Tibial nerve (tissue), 4 donors: Measurements from ENCODE around the gene CPSF7. TPM values are rescaled to one million over a fixed set of nuclear protein-coding genes. Genes with fewer than 3 reads are reported as not detected.

ENCODE experiments used
- DNase-seq, 2 donors: peaks; one replicate each; pipeline ENCODE4 v3.0.0-alpha.2; 2019; ENCODE audit warnings: low spot score in 2 of 2
- H3K27ac ChIP-seq, 4 donors: fragments of 200-600 bp; sonication (generic) in 3 of 4; one replicate each; pipeline ENCODE4 v1.5.1; 2017 to 2019; ENCODE audit warnings: mild to moderate bottlenecking in 1 of 4
- H3K27me3 ChIP-seq, 2 donors: fragments of 200-600 bp; sonication (generic) in 1 of 2; one replicate each; pipeline versions ENCODE4 v1.5.1 to v1.6.0; 2017 to 2019
- H3K36me3 ChIP-seq, 3 donors: fragments of 200-600 bp; sonication (generic); one replicate each; pipeline ENCODE4 v1.5.1; 2018 to 2019
- H3K4me1 ChIP-seq, 4 donors: fragments of 200-600 bp; sonication (generic) in 3 of 4; one replicate each; pipeline ENCODE4 v1.5.1; 2017 to 2019
- H3K4me3 ChIP-seq, 4 donors: fragments of 200-600 bp; sonication (generic) in 3 of 4; one replicate each; pipeline ENCODE4 v1.5.1; 2017 to 2019; ENCODE audit warnings: mild to moderate bottlenecking in 1 of 4, moderate library complexity in 1 of 4
- H3K9me3 ChIP-seq, 4 donors: fragments of 200-600 bp; sonication (generic) in 3 of 4; one replicate each; pipeline ENCODE4 v1.5.1; 2017 to 2019
- EP300 ChIP-seq, 2 donors: sonication (generic); formaldehyde crosslinking; IDR thresholded peaks; one replicate each; pipeline ENCODE4 v1.6.1; 2017; ENCODE audit warnings: antibody characterized with exemption in 2 of 2, mild to moderate bottlenecking in 1 of 2
- POLR2A ChIP-seq, 2 donors: fragments of 450-650 bp; IDR thresholded peaks; one replicate each; pipeline ENCODE4 v1.6.1; 2017; ENCODE audit warnings: antibody characterized with exemption in 2 of 2, mild to moderate bottlenecking in 2 of 2, moderate library complexity in 2 of 2
- WGBS, 2 donors: methylation state at CpG; one replicate each; pipeline ENCODE4 v1.1.5; 2018; 5-methylcytosine and 5-hydroxymethylcytosine counted together
- total RNA-seq, 4 donors: library from RNA; depleted of rRNA; stranded (reverse); fragments of >200 nt; gene quantifications; one replicate each; pipeline ENCODE4 v1.1.0, GENCODE V29; 2016
- TF ChIP-seq, protein P1 (sequence below), 5 experiments: fragments of 200-600 bp in 3 of 5; fragments of 450-650 bp in 2 of 5; sonication (generic) in 3 of 5; IDR thresholded peaks; one replicate each; pipeline ENCODE4 v1.5.1; 2016 to 2019; ENCODE audit warnings: antibody characterized with exemption in 5 of 5, mild to moderate bottlenecking in 3 of 5, moderate library complexity in 2 of 5

CPSF7 gene
- total RNA-seq, 4 donors from 2014 or later, result 38.1 to 48.6 (median 44.7) TPM

DNA sequence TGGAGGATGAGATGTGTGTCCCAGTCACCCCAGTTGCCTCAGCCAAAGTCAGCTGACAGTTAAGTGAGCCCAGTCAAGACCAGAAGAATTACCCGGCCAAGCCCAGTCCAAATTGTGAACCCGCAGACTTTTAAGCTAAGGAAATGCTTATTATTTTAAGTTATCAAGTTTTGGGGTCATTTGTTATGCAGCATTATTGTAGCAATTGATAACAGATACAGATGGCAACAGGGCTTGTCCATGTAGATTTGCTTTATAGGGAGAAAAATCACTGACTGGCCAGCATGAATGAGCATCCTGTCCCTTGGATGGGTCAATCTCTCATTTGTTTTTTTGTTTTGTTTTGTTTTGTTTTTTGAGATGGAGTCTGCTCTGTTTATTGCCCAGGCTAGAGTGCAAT, 23.1 kb upstream of the CPSF7 start:
- 95 to 98% methylated on average over 2 of the region's 2 CpGs for WGBS, 2 donors
- Histone ChIP-seq H3K27ac (no peak overlapping the region), H3K9me3 (no peaks in the 10 kb centered on the region), H3K4me3 (no peak overlapping the region), H3K27me3 (no peaks in the 10 kb centered on the region), H3K36me3 (peaks cover 0 to 72% (median 0%) of the 10 kb centered on the region in 3 donors), H3K4me1 (peaks cover 0 to 18% (median 0%) of the 10 kb centered on the region in 4 donors)
- DNase-seq, result no peak
- TF ChIP-seq POLR2A (IDR thresholded peaks at IDR 0.05) (no peak), EP300 (IDR thresholded peaks at IDR 0.05) (no peak)
- TF ChIP-seq, protein P1, sequence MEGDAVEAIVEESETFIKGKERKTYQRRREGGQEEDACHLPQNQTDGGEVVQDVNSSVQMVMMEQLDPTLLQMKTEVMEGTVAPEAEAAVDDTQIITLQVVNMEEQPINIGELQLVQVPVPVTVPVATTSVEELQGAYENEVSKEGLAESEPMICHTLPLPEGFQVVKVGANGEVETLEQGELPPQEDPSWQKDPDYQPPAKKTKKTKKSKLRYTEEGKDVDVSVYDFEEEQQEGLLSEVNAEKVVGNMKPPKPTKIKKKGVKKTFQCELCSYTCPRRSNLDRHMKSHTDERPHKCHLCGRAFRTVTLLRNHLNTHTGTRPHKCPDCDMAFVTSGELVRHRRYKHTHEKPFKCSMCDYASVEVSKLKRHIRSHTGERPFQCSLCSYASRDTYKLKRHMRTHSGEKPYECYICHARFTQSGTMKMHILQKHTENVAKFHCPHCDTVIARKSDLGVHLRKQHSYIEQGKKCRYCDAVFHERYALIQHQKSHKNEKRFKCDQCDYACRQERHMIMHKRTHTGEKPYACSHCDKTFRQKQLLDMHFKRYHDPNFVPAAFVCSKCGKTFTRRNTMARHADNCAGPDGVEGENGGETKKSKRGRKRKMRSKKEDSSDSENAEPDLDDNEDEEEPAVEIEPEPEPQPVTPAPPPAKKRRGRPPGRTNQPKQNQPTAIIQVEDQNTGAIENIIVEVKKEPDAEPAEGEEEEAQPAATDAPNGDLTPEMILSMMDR (IDR thresholded peaks at IDR 0.05), result no peak

DNA sequence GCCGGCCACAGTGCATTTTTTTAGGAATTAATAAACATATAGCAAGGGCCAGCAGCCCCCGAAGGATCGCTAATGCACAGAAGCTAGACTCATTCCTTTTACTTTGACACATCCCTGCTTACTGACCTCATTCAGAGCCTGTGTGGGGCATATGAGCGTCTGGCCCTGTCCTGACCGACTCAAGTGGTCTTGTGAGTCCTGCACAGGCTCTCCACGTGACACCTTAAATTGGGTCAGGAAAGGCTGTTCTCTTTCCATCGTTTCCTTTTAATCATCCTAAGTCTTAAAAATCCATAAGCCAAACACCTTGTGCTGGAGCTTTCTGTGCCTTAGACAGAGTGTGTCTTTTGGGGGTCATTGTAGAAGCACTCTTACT, 18.8 kb upstream of the CPSF7 start:
- no peak for DNase-seq
- WGBS, 2 donors, result 79 to 83% methylated on average over 7 of the region's 7 CpGs
- Histone ChIP-seq H3K4me3 (no peak overlapping the region), H3K27ac (peak overlapping the region in 1 of 4 donors; percentile 38), H3K36me3 (peaks cover 0 to 88% (median 0%) of the 10 kb centered on the region in 3 donors), H3K27me3 (no peaks in the 10 kb centered on the region), H3K9me3 (no peaks in the 10 kb centered on the region), H3K4me1 (peaks cover 0 to 20% (median 3%) of the 10 kb centered on the region in 4 donors)
- no peak for TF ChIP-seq EP300 (IDR thresholded peaks at IDR 0.05)
- TF ChIP-seq POLR2A (IDR thresholded peaks at IDR 0.05), result no peak
- TF ChIP-seq, protein P1 (IDR thresholded peaks at IDR 0.05), result no peak

DNA sequence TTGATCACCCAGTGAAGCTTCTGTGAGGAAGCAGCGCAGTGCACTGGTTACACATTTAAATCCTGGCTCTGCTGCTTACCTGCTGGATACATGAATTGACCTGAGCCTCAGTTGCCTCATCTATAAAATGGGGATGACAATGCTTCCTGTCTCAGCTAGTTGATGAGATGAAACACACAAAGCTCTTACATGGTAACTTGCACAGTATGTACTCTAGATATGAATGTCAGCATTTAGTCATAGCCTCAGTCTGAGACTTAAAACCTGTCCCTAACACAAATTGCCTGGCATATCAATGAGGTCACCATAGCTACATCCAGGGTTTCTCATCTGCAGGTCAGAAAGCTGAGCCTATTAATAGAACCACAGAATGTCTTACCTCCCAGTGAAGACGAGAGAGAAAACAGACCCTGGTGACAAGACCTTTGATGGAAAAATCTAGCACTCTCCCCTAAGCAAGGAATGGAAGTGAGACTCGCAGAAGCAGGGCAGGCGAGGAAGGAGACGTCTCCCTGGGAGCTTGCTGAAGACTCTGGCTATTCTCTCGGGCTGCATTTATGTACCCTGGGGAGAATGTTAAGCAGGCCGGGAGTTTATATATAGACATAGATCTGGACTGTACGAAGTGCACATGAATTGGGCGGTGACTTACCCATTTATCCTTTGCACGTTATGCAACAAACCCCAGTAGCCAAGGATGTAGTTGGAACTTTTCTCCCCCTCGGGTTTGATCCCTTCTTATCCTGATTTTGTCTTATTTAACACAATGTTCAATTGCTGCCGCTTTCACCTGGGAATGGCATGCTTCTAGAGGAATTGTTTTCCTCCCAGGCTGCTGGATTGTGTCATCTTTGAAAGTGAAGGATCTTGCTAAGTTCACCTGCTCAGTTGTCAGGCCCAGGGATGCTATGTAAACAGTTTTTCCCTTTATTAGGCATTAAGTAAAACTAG, 18.1 kb upstream of the CPSF7 start:
- H3K27ac ChIP-seq, result peak overlapping the region in 2 of 4 donors; percentile 38 to 53

DNA sequence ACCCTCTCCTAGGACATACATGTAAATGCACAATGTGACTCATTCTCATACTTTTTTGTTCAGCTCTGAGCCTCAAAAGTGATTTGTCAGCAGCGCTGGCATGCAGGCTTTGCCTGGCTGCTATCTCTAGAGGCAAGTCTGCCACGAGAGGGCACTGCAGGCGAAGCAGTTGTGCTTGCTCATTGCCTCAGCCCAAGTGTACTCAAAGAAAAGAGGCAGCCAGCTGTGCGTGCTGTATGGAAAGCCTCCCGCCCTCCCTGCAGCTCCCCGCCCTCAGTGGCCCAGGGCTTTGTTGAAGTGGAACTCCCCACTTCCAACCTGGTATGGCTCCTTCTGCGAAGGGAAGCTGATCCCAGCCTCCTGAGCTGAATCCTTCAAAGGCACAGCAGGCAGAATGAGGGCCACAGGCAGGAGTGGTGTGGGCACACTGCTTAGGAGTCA, 16.5 kb upstream of the CPSF7 start:
- no peaks in the 10 kb centered on the region for H3K9me3 ChIP-seq
- no peaks in the 10 kb centered on the region for H3K27me3 ChIP-seq
- no peak for TF ChIP-seq POLR2A (IDR thresholded peaks at IDR 0.05)
- TF ChIP-seq EP300 (IDR thresholded peaks at IDR 0.05), result peak in 1 of 2 donors; percentile 52
- TF ChIP-seq, protein P1 (IDR thresholded peaks at IDR 0.05), result peak; percentile 72 to 87 (median 76)
- 8 to 19% methylated on average over 7 of the region's 7 CpGs for WGBS, 2 donors
- peaks cover 0 to 91% (median 0%) of the 10 kb centered on the region in 3 donors for H3K36me3 ChIP-seq
- H3K4me3 ChIP-seq, result no peak overlapping the region
- peak overlapping the region in 2 of 4 donors; percentile 52 to 76 for H3K27ac ChIP-seq
- peaks cover 0 to 18% (median 3%) of the 10 kb centered on the region in 4 donors for H3K4me1 ChIP-seq
- peak; percentile 79 to 93 for DNase-seq

More for the DNA sequence above, 18.1 kb upstream of the CPSF7 start:
- WGBS, 2 donors, result 69 to 80% methylated on average over 12 of the region's 12 CpGs
- no peaks in the 10 kb centered on the region for H3K9me3 ChIP-seq
- H3K4me3 ChIP-seq, result no peak overlapping the region
- H3K4me1 ChIP-seq, result peaks cover 0 to 18% (median 3%) of the 10 kb centered on the region in 4 donors
- H3K27me3 ChIP-seq, result no peaks in the 10 kb centered on the region
- peaks cover 0 to 88% (median 0%) of the 10 kb centered on the region in 3 donors for H3K36me3 ChIP-seq
- no peak for DNase-seq
- TF ChIP-seq, protein P1 (IDR thresholded peaks at IDR 0.05), result no peak
- no peak for TF ChIP-seq EP300 (IDR thresholded peaks at IDR 0.05)
- TF ChIP-seq POLR2A (IDR thresholded peaks at IDR 0.05), result no peak

DNA sequence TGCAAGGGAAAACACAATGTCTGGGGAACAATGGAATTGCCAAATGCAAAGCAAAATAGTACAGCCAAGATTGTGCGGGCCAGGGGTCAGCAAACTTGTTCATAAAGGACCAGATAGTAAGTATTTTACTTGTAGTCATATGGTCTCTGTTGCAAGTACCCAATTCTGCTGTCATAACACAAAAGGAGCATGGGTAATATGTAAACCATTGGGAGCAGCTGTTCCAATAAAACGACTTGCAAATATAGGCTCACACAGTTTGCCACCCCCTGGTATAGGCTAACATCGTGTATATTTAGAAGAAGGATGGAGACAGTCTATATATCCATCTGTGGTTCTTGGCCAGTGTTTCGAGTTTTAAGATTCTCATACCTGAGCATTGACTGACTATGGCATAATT, 15.7 kb upstream of the CPSF7 start:
- TF ChIP-seq POLR2A (IDR thresholded peaks at IDR 0.05), result no peak
- TF ChIP-seq, protein P1 (IDR thresholded peaks at IDR 0.05), result no peak
- no peak for TF ChIP-seq EP300 (IDR thresholded peaks at IDR 0.05)
- DNase-seq, result no peak
- Histone ChIP-seq H3K9me3 (no peaks in the 10 kb centered on the region), H3K27ac (peak overlapping the region in 2 of 4 donors; percentile 52 to 76), H3K36me3 (peaks cover 0 to 91% (median 0%) of the 10 kb centered on the region in 3 donors), H3K4me1 (peaks cover 0 to 18% (median 3%) of the 10 kb centered on the region in 4 donors), H3K4me3 (no peak overlapping the region), H3K27me3 (no peaks in the 10 kb centered on the region)
- WGBS, 2 donors, result 73 to 85% methylated on average over 4 of the region's 4 CpGs
